SK-N-SH treated with all-trans-retinoic acid at 6 μM for 48 hours (cell line): ENCODE measurements around the gene RNH1.

Experiments used
- ATAC-seq: fragments of 200-7000 bp; cut with Tn5 transposase; 3 replicates; pipeline ENCODE4 v1.9.1; 2020; ENCODE audit warnings: mild to moderate bottlenecking, moderate library complexity
- ARNTL ChIP-seq: fragments of 450-650 bp; formaldehyde crosslinking; IDR thresholded peaks from 2 replicates; pipeline ENCODE4 v1.5.0; 2020; ENCODE audit warnings: low read depth, mild to moderate bottlenecking, moderate library complexity, borderline replicate concordance
- BACH2 ChIP-seq: fragments of 250-450 bp; sonication (Bioruptor Pico); IDR thresholded peaks from 2 replicates; pipeline ENCODE4 v1.9.0; 2021; ENCODE audit warnings: mild to moderate bottlenecking, borderline replicate concordance
- CSDC2 ChIP-seq: fragments of 250-450 bp; sonication (Bioruptor Pico); IDR thresholded peaks from 2 replicates; pipeline ENCODE4 v1.5.0; 2020; ENCODE audit warnings: mild to moderate bottlenecking, moderate library complexity
- ESRRG ChIP-seq: fragments of 250-450 bp; sonication (Bioruptor Pico); IDR thresholded peaks from 2 replicates; pipeline ENCODE4 v1.6.1; 2021; ENCODE audit warnings: mild to moderate bottlenecking
- GLIS3 ChIP-seq: fragments of 250-450 bp; sonication (Bioruptor Pico); IDR thresholded peaks from 2 replicates; pipeline ENCODE4 v1.5.0; 2020; ENCODE audit warnings: mild to moderate bottlenecking, moderate library complexity
- ISL1 ChIP-seq: fragments of 250-450 bp; sonication (Bioruptor Pico); IDR thresholded peaks from 2 replicates; pipeline ENCODE4 v2.1.2; 2022; ENCODE audit warnings: mild to moderate bottlenecking, moderate library complexity
- OSR1 ChIP-seq: fragments of 250-450 bp; sonication (Bioruptor Pico); IDR thresholded peaks from 2 replicates; pipeline ENCODE4 v1.8.0; 2022; ENCODE audit warnings: moderate library complexity, mild to moderate bottlenecking, inconsistent platforms
- PPARA ChIP-seq: fragments of 250-450 bp; sonication (Bioruptor Pico); IDR thresholded peaks from 2 replicates; pipeline ENCODE4 v1.5.0; 2020; ENCODE audit warnings: mild to moderate bottlenecking, borderline replicate concordance
- RARB ChIP-seq: fragments of 250-450 bp; sonication (Bioruptor Pico); IDR thresholded peaks from 2 replicates; pipeline ENCODE4 v1.8.0; 2021; ENCODE audit warnings: mild to moderate bottlenecking, moderate library complexity
- SNAI2 ChIP-seq: fragments of 250-450 bp; sonication (Bioruptor Pico); IDR thresholded peaks from 2 replicates; pipeline ENCODE4 v1.5.0; 2020; ENCODE audit warnings: mild to moderate bottlenecking, moderate library complexity
- TCF4 ChIP-seq: fragments of 250-450 bp; sonication (Bioruptor Pico); IDR thresholded peaks from 2 replicates; pipeline ENCODE4 v1.8.0; 2021; ENCODE audit warnings: mild to moderate bottlenecking, moderate library complexity, borderline replicate concordance
- TOX ChIP-seq: fragments of 250-450 bp; sonication (Bioruptor Pico); IDR thresholded peaks from 2 replicates; pipeline ENCODE4 v1.8.0; 2021; ENCODE audit warnings: mild to moderate bottlenecking, moderate library complexity, borderline replicate concordance
- ZC3H10 ChIP-seq: fragments of 250-450 bp; sonication (Bioruptor Pico); IDR thresholded peaks from 2 replicates; pipeline ENCODE4 v1.5.1; 2021; ENCODE audit warnings: mild to moderate bottlenecking, moderate library complexity
- ZFP3 ChIP-seq: fragments of 250-450 bp; sonication (Bioruptor Pico); IDR thresholded peaks from 2 replicates; pipeline ENCODE4 v1.5.0; 2020; ENCODE audit warnings: mild to moderate bottlenecking, moderate library complexity
- ZFP30 ChIP-seq: fragments of 450-650 bp; formaldehyde crosslinking; IDR thresholded peaks from 2 replicates; pipeline ENCODE4 v1.5.0; 2022; ENCODE audit warnings: mild to moderate bottlenecking, moderate library complexity
- ZNF565 ChIP-seq: fragments of 450-650 bp; formaldehyde crosslinking; conservative IDR thresholded peaks from 2 replicates; pipeline ENCODE4 v1.5.0; 2020; ENCODE audit warnings: low read depth, mild to moderate bottlenecking, moderate library complexity
- ZNF70 ChIP-seq: fragments of 450-650 bp; formaldehyde crosslinking; IDR thresholded peaks from 2 replicates; pipeline ENCODE4 v1.5.0; 2020; ENCODE audit warnings: mild to moderate bottlenecking, moderate library complexity
- ZNF8 ChIP-seq: fragments of 450-650 bp; formaldehyde crosslinking; IDR thresholded peaks from 2 replicates; pipeline ENCODE4 v1.5.0; 2020; ENCODE audit warnings: mild to moderate bottlenecking, moderate library complexity
- TF ChIP-seq, protein P1 (sequence below): fragments of 250-450 bp; sonication (Bioruptor Pico); IDR thresholded peaks from 2 replicates; pipeline ENCODE4 v1.5.0; 2020; ENCODE audit warnings: mild to moderate bottlenecking, moderate library complexity
- TF ChIP-seq, protein P2 (sequence below): fragments of 250-450 bp; sonication (Bioruptor Pico); IDR thresholded peaks from 2 replicates; pipeline ENCODE4 v1.5.1; 2021; ENCODE audit warnings: mild to moderate bottlenecking, moderate library complexity
- TF ChIP-seq, protein P3 (sequence below): fragments of 250-450 bp; sonication (Bioruptor Pico); IDR thresholded peaks from 2 replicates; pipeline ENCODE4 v1.8.0; 2020; ENCODE audit warnings: mild to moderate bottlenecking, moderate library complexity, borderline replicate concordance
- TF ChIP-seq, protein P4 (sequence below): fragments of 250-450 bp; sonication (Bioruptor Pico); IDR thresholded peaks from 2 replicates; pipeline ENCODE4 v1.5.1; 2020; ENCODE audit warnings: low read depth, mild to moderate bottlenecking, moderate library complexity

Gene RNH1

DNA sequence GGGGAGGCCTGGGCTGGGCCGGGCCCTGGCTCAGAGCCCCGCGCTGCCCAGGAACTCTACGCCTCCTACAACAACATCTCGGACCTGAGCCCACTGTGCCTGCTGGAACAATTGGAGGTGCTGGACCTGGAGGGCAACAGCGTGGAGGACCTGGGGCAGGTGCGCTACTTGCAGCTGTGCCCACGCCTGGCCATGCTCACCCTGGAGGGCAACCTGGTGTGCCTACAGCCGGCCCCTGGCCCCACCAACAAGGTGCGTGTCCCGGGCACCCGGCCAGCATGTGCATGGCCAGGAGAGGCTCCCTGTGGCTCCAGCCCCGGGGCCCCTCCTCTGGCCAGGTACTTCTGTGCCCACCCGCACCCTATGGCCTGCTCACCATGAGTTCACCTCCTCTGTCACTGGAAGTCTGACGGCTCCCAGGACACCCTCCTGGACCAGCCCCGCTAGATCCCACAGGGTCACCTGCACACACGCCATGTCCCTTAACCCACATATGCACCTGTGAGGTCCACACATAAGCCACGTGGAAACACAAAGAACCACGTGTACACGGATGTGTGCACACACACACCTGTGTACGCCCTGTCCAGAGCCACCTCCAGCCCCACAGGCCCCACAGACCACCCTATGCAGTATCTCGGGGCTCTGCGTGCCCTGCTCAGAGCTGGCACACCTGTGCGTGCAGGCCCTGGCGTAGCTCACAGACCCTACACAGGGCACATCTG is 43.1 kb upstream of the RNH1 start (continued):
- TF ChIP-seq, protein P1, sequence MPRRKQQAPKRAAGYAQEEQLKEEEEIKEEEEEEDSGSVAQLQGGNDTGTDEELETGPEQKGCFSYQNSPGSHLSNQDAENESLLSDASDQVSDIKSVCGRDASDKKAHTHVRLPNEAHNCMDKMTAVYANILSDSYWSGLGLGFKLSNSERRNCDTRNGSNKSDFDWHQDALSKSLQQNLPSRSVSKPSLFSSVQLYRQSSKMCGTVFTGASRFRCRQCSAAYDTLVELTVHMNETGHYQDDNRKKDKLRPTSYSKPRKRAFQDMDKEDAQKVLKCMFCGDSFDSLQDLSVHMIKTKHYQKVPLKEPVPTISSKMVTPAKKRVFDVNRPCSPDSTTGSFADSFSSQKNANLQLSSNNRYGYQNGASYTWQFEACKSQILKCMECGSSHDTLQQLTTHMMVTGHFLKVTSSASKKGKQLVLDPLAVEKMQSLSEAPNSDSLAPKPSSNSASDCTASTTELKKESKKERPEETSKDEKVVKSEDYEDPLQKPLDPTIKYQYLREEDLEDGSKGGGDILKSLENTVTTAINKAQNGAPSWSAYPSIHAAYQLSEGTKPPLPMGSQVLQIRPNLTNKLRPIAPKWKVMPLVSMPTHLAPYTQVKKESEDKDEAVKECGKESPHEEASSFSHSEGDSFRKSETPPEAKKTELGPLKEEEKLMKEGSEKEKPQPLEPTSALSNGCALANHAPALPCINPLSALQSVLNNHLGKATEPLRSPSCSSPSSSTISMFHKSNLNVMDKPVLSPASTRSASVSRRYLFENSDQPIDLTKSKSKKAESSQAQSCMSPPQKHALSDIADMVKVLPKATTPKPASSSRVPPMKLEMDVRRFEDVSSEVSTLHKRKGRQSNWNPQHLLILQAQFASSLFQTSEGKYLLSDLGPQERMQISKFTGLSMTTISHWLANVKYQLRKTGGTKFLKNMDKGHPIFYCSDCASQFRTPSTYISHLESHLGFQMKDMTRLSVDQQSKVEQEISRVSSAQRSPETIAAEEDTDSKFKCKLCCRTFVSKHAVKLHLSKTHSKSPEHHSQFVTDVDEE (CRISPR knock-in tag), result no peak

DNA sequence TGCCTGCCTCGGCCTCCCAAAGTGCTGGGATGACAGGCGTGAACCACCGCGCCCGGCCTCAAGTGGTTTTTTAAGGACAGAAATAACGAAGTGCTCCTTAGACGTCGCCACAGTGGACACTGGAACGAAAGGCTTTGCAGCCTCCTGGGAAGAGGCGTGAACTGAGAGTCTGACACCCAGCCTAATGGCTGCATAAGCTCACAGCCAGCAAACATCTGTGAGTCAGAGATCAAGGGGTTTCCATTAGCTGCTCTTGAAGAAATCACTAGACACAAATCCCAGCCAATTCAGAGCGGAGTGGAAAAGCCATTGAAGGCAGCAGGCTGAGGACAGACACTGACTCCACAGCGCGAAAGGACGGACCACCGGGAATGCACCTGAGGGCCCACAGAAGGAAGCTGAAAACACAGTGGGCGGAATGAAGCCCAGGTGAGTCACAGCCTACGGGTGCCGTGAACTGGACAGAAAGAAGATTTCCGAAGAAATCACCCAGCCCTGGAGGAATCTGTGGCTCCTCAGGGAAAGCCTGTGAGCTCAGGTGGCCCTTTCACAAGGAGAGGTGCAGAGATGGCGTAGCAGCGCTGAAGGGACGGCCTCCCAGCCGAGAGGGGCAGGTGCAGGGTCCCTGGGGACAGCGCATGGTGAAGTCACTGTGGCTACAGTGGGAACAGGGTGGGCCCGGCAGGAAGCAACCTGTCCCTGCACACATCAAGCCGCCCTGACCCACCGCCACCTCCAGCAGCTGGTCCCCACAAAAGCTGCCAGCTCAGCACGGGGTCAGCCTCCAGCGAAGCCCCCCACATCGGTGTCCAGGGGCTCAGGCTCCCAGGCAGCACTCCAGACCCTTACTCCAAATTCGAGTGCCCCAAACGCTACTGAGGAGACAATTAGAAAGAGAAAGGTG is 41.9 kb upstream of the RNH1 start:
- no peak for ATAC-seq
- TF ChIP-seq ZC3H10 (CRISPR knock-in tag), result no peak
- no peak for TF ChIP-seq ZNF8
- no peak for TF ChIP-seq ESRRG
- no peak for TF ChIP-seq BACH2
- TF ChIP-seq, protein P2, sequence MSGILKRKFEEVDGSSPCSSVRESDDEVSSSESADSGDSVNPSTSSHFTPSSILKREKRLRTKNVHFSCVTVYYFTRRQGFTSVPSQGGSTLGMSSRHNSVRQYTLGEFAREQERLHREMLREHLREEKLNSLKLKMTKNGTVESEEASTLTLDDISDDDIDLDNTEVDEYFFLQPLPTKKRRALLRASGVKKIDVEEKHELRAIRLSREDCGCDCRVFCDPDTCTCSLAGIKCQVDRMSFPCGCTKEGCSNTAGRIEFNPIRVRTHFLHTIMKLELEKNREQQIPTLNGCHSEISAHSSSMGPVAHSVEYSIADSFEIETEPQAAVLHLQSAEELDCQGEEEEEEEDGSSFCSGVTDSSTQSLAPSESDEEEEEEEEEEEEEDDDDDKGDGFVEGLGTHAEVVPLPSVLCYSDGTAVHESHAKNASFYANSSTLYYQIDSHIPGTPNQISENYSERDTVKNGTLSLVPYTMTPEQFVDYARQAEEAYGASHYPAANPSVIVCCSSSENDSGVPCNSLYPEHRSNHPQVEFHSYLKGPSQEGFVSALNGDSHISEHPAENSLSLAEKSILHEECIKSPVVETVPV (CRISPR knock-in tag), result no peak
- TF ChIP-seq CSDC2 (CRISPR knock-in tag), result no peak
- TF ChIP-seq PPARA (CRISPR knock-in tag), result no peak
- TF ChIP-seq ZNF565, result no peak
- no peak for TF ChIP-seq ISL1 (CRISPR knock-in tag)
- no peak for TF ChIP-seq TCF4
- TF ChIP-seq ZFP3 (CRISPR knock-in tag), result no peak
- TF ChIP-seq TOX (CRISPR knock-in tag), result no peak
- TF ChIP-seq, protein P3, sequence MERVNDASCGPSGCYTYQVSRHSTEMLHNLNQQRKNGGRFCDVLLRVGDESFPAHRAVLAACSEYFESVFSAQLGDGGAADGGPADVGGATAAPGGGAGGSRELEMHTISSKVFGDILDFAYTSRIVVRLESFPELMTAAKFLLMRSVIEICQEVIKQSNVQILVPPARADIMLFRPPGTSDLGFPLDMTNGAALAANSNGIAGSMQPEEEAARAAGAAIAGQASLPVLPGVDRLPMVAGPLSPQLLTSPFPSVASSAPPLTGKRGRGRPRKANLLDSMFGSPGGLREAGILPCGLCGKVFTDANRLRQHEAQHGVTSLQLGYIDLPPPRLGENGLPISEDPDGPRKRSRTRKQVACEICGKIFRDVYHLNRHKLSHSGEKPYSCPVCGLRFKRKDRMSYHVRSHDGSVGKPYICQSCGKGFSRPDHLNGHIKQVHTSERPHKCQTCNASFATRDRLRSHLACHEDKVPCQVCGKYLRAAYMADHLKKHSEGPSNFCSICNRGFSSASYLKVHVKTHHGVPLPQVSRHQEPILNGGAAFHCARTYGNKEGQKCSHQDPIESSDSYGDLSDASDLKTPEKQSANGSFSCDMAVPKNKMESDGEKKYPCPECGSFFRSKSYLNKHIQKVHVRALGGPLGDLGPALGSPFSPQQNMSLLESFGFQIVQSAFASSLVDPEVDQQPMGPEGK (CRISPR knock-in tag), result no peak
- TF ChIP-seq RARB (CRISPR knock-in tag), result no peak

DNA sequence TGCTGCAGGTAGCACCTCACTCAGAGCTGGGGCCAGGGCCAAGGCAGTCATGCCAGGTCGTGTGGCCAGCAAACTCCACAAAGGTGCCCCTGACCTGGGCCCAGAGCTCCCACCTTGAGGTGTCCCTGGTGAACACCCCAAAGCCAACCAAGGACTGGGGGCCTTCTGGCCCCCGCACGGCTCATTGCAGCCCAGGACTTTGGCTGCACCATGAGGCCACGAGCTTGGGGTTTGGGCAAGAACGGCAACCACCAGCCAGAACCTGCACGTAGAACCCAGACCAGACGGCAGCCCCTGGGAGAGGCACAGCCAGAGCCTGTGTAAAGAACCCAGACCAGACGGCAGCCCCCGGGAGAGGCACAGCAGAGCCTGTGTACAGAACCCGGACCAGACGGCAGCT is 38.1 kb upstream of the RNH1 start:
- no peak for TF ChIP-seq ARNTL (CRISPR knock-in tag)
- TF ChIP-seq ZNF565, result no peak
- no peak for TF ChIP-seq RARB (CRISPR knock-in tag)
- no peak for TF ChIP-seq TCF4
- TF ChIP-seq, protein P3 (CRISPR knock-in tag), result no peak
- no peak for TF ChIP-seq TOX (CRISPR knock-in tag)
- no peak for TF ChIP-seq OSR1 (CRISPR knock-in tag)
- TF ChIP-seq ISL1 (CRISPR knock-in tag), result no peak
- TF ChIP-seq ZFP30, result no peak
- no peak for TF ChIP-seq PPARA (CRISPR knock-in tag)
- no peak for TF ChIP-seq SNAI2 (CRISPR knock-in tag)
- no peak for TF ChIP-seq ZNF8
- TF ChIP-seq, protein P2 (CRISPR knock-in tag), result no peak
- TF ChIP-seq ZNF70 (CRISPR knock-in tag), result no peak
- TF ChIP-seq, protein P4, sequence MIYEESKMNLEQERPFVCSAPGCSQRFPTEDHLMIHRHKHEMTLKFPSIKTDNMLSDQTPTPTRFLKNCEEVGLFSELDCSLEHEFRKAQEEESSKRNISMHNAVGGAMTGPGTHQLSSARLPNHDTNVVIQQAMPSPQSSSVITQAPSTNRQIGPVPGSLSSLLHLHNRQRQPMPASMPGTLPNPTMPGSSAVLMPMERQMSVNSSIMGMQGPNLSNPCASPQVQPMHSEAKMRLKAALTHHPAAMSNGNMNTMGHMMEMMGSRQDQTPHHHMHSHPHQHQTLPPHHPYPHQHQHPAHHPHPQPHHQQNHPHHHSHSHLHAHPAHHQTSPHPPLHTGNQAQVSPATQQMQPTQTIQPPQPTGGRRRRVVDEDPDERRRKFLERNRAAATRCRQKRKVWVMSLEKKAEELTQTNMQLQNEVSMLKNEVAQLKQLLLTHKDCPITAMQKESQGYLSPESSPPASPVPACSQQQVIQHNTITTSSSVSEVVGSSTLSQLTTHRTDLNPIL (CRISPR knock-in tag), result no peak
- no peak for TF ChIP-seq GLIS3 (CRISPR knock-in tag)
- TF ChIP-seq, protein P1 (CRISPR knock-in tag), result no peak
- no peak for ATAC-seq
